NCI-H1436 treated with DMSO at 0.1 percent for 48 hours (cell line): ENCODE data around the gene LRFN2.

ENCODE experiments used
- DNase-seq: peaks from one replicate; lab custom pipeline; 2025; lab: John Stamatoyannopoulos, UW

The LRFN2 gene

GRCh38 chr6:40438246-40438887 lies 148.8 kb downstream of the LRFN2 start:
- no peak for DNase-seq

GRCh38 chr6:40437631-40438030 lies 149.5 kb downstream of the LRFN2 start:
- no peak for DNase-seq

GRCh38 chr6:40436685-40437604 lies 150.2 kb downstream of the LRFN2 start:
- DNase-seq: no peak

- no peak for DNase-seq
Measured at GRCh38 chr6:40432982-40433381, 154.2 kb downstream of the LRFN2 start.

GRCh38 chr6:40431706-40432105 lies 155.5 kb downstream of the LRFN2 start:
- DNase-seq: no peak

- DNase-seq: no peak
Measured at GRCh38 chr6:40427196-40427595, 160.0 kb downstream of the LRFN2 start.

- no peak for DNase-seq
Measured at GRCh38 chr6:40426346-40427066, 160.7 kb downstream of the LRFN2 start.

- DNase-seq: no peak
Measured at GRCh38 chr6:40425192-40425919, 161.8 kb downstream of the LRFN2 start.

GRCh38 chr6:40422046-40422445 lies 165.1 kb downstream of the LRFN2 start:
- no peak for DNase-seq

- no peak for DNase-seq
Measured at GRCh38 chr6:40419946-40420728, 167.0 kb downstream of the LRFN2 start.

GRCh38 chr6:40419377-40419776 lies 167.8 kb downstream of the LRFN2 start:
- no peak for DNase-seq

GRCh38 chr6:40417031-40417430 lies 170.1 kb downstream of the LRFN2 start:
- DNase-seq: no peak

GRCh38 chr6:40414617-40415016 lies 172.5 kb downstream of the LRFN2 start:
- no peak for DNase-seq

GRCh38 chr6:40413239-40413638 lies 173.9 kb downstream of the LRFN2 start:
- DNase-seq: no peak

GRCh38 chr6:40411881-40412280 lies 175.3 kb downstream of the LRFN2 start:
- DNase-seq: no peak

- DNase-seq: no peak
Measured at GRCh38 chr6:40410821-40411220, 176.3 kb downstream of the LRFN2 start.

GRCh38 chr6:40409716-40410397 lies 177.3 kb downstream of the LRFN2 start:
- DNase-seq: no peak

GRCh38 chr6:40408786-40409542 lies 178.2 kb downstream of the LRFN2 start:
- no peak for DNase-seq

GRCh38 chr6:40407239-40407638 lies 179.9 kb downstream of the LRFN2 start:
- DNase-seq: no peak

GRCh38 chr6:40406175-40406574 lies 181.0 kb downstream of the LRFN2 start:
- DNase-seq: no peak
